Stimulated activated CD8-positive, alpha-beta memory T cell treated with anti-CD3 and anti-CD28 coated beads, Interleukin-15, amount 100 ng/mL, for 4 hours (primary cell): Measurements from ENCODE around the gene TCP10L.
"Not testable (repeated sequence)": the region's sequence is repeated elsewhere in the genome, so short reads cannot be mapped to it uniquely, and the experiment has no call there.

ENCODE experiments used
- DNase-seq, 2 donors: peaks; one replicate each; pipeline ENCODE4 v3.0.0-alpha.2; 2020; ENCODE audit warnings: low read depth in 2 of 2

The TCP10L gene

GRCh38 chr21:32585042-32585710 is at the start of gene TCP10L:
Gene TCP10L (minus strand): TSS chr21:32585523. CDS start chr21:32584304, 1,219 bp downstream.
- DNase-seq: no peak

GRCh38 chr21:32626621-32627196 is 41.4 kb upstream of the TCP10L start:
- DNase-seq: no peak

GRCh38 chr21:32618218-32618617 is 32.9 kb upstream of the TCP10L start:
- DNase-seq: not testable (repeated sequence)

- no peak for DNase-seq
Measured at GRCh38 chr21:32613436-32614043, 28.2 kb upstream of the TCP10L start.

GRCh38 chr21:32612999-32613337 is 27.6 kb upstream of the TCP10L start:
- no peak for DNase-seq

- peak; percentile 71 to 76 for DNase-seq
Measured at GRCh38 chr21:32612075-32612998, 27.0 kb upstream of the TCP10L start, which contains the start of gene CFAP298. Gene CFAP298 (minus strand): TSS chr21:32612377. CDS start chr21:32612243, 134 bp downstream.

- peak in 1 of 2 donors; percentile 8 for DNase-seq
Measured at GRCh38 chr21:32611471-32611997, 26.2 kb upstream of the TCP10L start.

- not testable (repeated sequence) for DNase-seq
Measured at GRCh38 chr21:32610940-32611339, 25.6 kb upstream of the TCP10L start.

- DNase-seq: no peak
Measured at GRCh38 chr21:32608851-32609250, 23.5 kb upstream of the TCP10L start.

- DNase-seq: no peak
Measured at GRCh38 chr21:32605469-32605868, 20.1 kb upstream of the TCP10L start.

- DNase-seq: no peak
Measured at GRCh38 chr21:32604464-32604863, 19.1 kb upstream of the TCP10L start.

GRCh38 chr21:32603131-32603530 is 17.8 kb upstream of the TCP10L start:
- DNase-seq: no peak

GRCh38 chr21:32602099-32602498 is 16.8 kb upstream of the TCP10L start:
- no peak for DNase-seq

- no peak for DNase-seq
Measured at GRCh38 chr21:32599526-32599925, 14.2 kb upstream of the TCP10L start.

- no peak for DNase-seq
Measured at GRCh38 chr21:32599091-32599490, 13.8 kb upstream of the TCP10L start.

- no peak for DNase-seq
Measured at GRCh38 chr21:32597205-32597604, 11.9 kb upstream of the TCP10L start.

GRCh38 chr21:32595431-32595830 is 10.1 kb upstream of the TCP10L start:
- DNase-seq: no peak

- no peak for DNase-seq
Measured at GRCh38 chr21:32593690-32594089, 8.4 kb upstream of the TCP10L start.

- DNase-seq: no peak
Measured at GRCh38 chr21:32592929-32593502, 7.7 kb upstream of the TCP10L start.

- DNase-seq: no peak
Measured at GRCh38 chr21:32590130-32590529, 4.8 kb upstream of the TCP10L start.

GRCh38 chr21:32587651-32588050 is 2.3 kb upstream of the TCP10L start:
- DNase-seq: no peak
